Activated T-helper 9 cell treated with anti-CD3 and anti-CD28 coated beads, Interleukin-2, amount 50 U/mL, for 16 hours (primary cell): ENCODE measurements around the gene KLF11.

Source experiments
- DNase-seq: peaks from one replicate; pipeline ENCODE4 v3.0.0-alpha.2; 2020; ENCODE audit warnings: low read depth

KLF11 gene

GRCh38 chr2:10064932-10065772, 21.8 kb downstream of the KLF11 start:
- no peak for DNase-seq

GRCh38 chr2:10065773-10066055, 22.4 kb downstream of the KLF11 start:
- DNase-seq = no peak

- DNase-seq = no peak
These were observed 24.0 kb downstream of the KLF11 start for GRCh38 chr2:10067330-10067729.

- DNase-seq = no peak
These were observed 24.5 kb downstream of the KLF11 start for GRCh38 chr2:10067881-10068280.

GRCh38 chr2:10071176-10071575, 27.8 kb downstream of the KLF11 start:
- no peak for DNase-seq

- no peak for DNase-seq
These were observed 28.2 kb downstream of the KLF11 start for GRCh38 chr2:10071595-10071994.

- DNase-seq = peak; percentile 62
These were observed 29.5 kb downstream of the KLF11 start for GRCh38 chr2:10072656-10073480.

- DNase-seq = no peak
These were observed 30.4 kb downstream of the KLF11 start for GRCh38 chr2:10073706-10074105.

- DNase-seq = no peak
These were observed 31.8 kb downstream of the KLF11 start for GRCh38 chr2:10075101-10075500.

GRCh38 chr2:10075571-10076209, 32.3 kb downstream of the KLF11 start:
- no peak for DNase-seq

- no peak for DNase-seq
These were observed 33.2 kb downstream of the KLF11 start for GRCh38 chr2:10076511-10076910.

- no peak for DNase-seq
These were observed 33.7 kb downstream of the KLF11 start for GRCh38 chr2:10076988-10077527.

- no peak for DNase-seq
These were observed 34.7 kb downstream of the KLF11 start for GRCh38 chr2:10078001-10078400.

GRCh38 chr2:10078704-10079265, 35.4 kb downstream of the KLF11 start:
- no peak for DNase-seq

GRCh38 chr2:10079266-10079869, 36.0 kb downstream of the KLF11 start:
- DNase-seq = no peak

GRCh38 chr2:10079870-10080535, 36.7 kb downstream of the KLF11 start, which contains the start of gene CYS1:
Gene CYS1 (minus strand): TSS chr2:10080411. CDS start chr2:10080223, 188 bp downstream.
- no peak for DNase-seq

GRCh38 chr2:10080536-10081304, 37.4 kb downstream of the KLF11 start:
- no peak for DNase-seq

- DNase-seq = no peak
These were observed 39.7 kb downstream of the KLF11 start for GRCh38 chr2:10083046-10083445.

- DNase-seq = no peak
These were observed 40.4 kb downstream of the KLF11 start for GRCh38 chr2:10083692-10084211.

GRCh38 chr2:10084223-10084865, 41.0 kb downstream of the KLF11 start:
- no peak for DNase-seq
